Breast epithelium (tissue), 3 donors: ENCODE results near the gene ZDHHC23.

ENCODE experiments used
- POLR2A ChIP-seq: fragments of 450-650 bp; IDR thresholded peaks from one replicate; pipeline ENCODE4 v1.6.1; 2016; ENCODE audit warnings: antibody characterized with exemption, mild to moderate bottlenecking, moderate library complexity
- TF ChIP-seq, protein P1 (sequence below), 3 donors: fragments of 450-650 bp; IDR thresholded peaks; one replicate each; pipeline ENCODE4 v1.5.1; 2016 to 2017; ENCODE audit warnings: antibody characterized with exemption in 3 of 3, mild to moderate bottlenecking in 3 of 3, moderate library complexity in 3 of 3

DNA sequence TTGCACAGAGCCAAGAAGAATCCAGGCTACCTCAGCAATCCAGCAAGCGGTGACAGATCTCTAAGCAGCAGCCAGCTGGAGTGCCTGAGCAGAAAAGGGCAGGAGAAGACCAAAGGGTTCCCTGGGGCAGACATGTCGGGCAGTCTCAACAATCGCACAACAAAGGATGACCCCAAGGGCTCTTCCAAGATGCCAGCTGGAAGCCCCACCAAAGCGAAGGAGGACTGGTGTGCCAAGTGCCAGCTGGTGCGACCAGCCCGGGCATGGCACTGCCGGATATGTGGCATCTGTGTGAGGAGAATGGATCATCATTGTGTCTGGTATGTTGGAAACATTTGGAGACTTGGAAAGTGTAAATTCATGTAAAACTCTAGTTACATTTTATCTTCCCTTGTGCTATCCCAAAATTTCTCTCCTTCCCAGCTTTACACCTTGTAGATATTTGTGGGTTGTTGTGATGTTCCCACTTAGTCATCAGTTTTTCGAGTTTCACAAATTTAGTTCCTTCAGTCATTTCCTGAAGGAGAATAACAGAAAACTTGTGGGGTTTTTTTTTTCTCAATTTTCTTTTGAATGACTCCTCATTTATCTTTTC is 6.4 kb downstream of the ZDHHC23 start:
- TF ChIP-seq, protein P1, sequence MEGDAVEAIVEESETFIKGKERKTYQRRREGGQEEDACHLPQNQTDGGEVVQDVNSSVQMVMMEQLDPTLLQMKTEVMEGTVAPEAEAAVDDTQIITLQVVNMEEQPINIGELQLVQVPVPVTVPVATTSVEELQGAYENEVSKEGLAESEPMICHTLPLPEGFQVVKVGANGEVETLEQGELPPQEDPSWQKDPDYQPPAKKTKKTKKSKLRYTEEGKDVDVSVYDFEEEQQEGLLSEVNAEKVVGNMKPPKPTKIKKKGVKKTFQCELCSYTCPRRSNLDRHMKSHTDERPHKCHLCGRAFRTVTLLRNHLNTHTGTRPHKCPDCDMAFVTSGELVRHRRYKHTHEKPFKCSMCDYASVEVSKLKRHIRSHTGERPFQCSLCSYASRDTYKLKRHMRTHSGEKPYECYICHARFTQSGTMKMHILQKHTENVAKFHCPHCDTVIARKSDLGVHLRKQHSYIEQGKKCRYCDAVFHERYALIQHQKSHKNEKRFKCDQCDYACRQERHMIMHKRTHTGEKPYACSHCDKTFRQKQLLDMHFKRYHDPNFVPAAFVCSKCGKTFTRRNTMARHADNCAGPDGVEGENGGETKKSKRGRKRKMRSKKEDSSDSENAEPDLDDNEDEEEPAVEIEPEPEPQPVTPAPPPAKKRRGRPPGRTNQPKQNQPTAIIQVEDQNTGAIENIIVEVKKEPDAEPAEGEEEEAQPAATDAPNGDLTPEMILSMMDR (IDR thresholded peaks at IDR 0.05), result no peak
- no peak for TF ChIP-seq POLR2A
